Glutamatergic neuron (in vitro differentiated cells): ENCODE results near the gene AKAP7. TPM values are rescaled to one million over a fixed set of nuclear protein-coding genes. Genes with fewer than 3 reads are reported as not detected.

ENCODE experiments used
- DNase-seq: peaks from one replicate; pipeline ENCODE4 v3.0.0; 2022
- H3K27ac Mint-ChIP-seq: one replicate; pipeline ENCODE4 v1.8.0; 2020; ENCODE audit warnings: mild to moderate bottlenecking, mixed read lengths, inconsistent platforms; ENCODE audit not compliant: unreplicated experiment
- H3K27me3 Mint-ChIP-seq: one replicate; pipeline ENCODE4 v1.8.0; 2020; ENCODE audit warnings: mild to moderate bottlenecking, moderate library complexity, mixed read lengths, inconsistent platforms; ENCODE audit not compliant: unreplicated experiment
- H3K36me3 Mint-ChIP-seq: one replicate; pipeline ENCODE4 v1.8.0; 2020; ENCODE audit warnings: mild to moderate bottlenecking, mixed read lengths, inconsistent platforms; ENCODE audit not compliant: unreplicated experiment
- H3K4me1 Mint-ChIP-seq: one replicate; pipeline ENCODE4 v1.8.0; 2020; ENCODE audit warnings: mild to moderate bottlenecking, low read depth, mixed read lengths, inconsistent platforms; ENCODE audit not compliant: unreplicated experiment
- H3K4me3 Mint-ChIP-seq: one replicate; pipeline ENCODE4 v1.8.0; 2020; ENCODE audit warnings: mild to moderate bottlenecking, mixed read lengths, inconsistent platforms; ENCODE audit not compliant: unreplicated experiment
- H3K9me3 Mint-ChIP-seq: one replicate; pipeline ENCODE4 v1.8.0; 2020; ENCODE audit warnings: mild to moderate bottlenecking, moderate library complexity, mixed read lengths, inconsistent platforms; ENCODE audit not compliant: unreplicated experiment
- CTCF ChIP-seq: fragments of 200-600 bp; sonication (generic); IDR thresholded peaks from one replicate; pipeline ENCODE4 v1.5.0; 2021; ENCODE audit not compliant: partially characterized antibody, unreplicated experiment
- total RNA-seq: library from RNA; stranded (reverse); fragmentation: NEBNext Ultra II Directional; extraction: Animal tissue kit (Norgen Biotek cat#: 25700); gene quantifications from one replicate; pipeline ENCODE4 v1.2.1, GENCODE V29; 2021; ENCODE audit not compliant: unreplicated experiment

Gene AKAP7
- total RNA-seq, 1 donor from 2014 or later, result 5.3 TPM

GRCh38 chr6:131183427-131184095, 48.3 kb downstream of the AKAP7 start:
- H3K27ac Mint-ChIP-seq, result no peak overlapping the region

GRCh38 chr6:131191590-131191989, 56.3 kb downstream of the AKAP7 start:
- DNase-seq, result no peak
- Mint-ChIP-seq H3K36me3 (peaks cover 12% of the 10 kb centered on the region), H3K27me3 (no peaks in the 10 kb centered on the region), H3K4me3 (no peak overlapping the region), H3K9me3 (peaks cover 3% of the 10 kb centered on the region), H3K27ac (no peak overlapping the region), H3K4me1 (no peaks in the 10 kb centered on the region)
- TF ChIP-seq CTCF, result no peak

More at GRCh38 chr6:131183427-131184095, 48.3 kb downstream of the AKAP7 start:
- peaks cover 4% of the 10 kb centered on the region for H3K9me3 Mint-ChIP-seq
- no peak for DNase-seq
- peaks cover 4% of the 10 kb centered on the region for H3K36me3 Mint-ChIP-seq
- no peak overlapping the region for H3K4me3 Mint-ChIP-seq
- TF ChIP-seq CTCF, result no peak
- H3K4me1 Mint-ChIP-seq, result peaks cover 3% of the 10 kb centered on the region
- no peaks in the 10 kb centered on the region for H3K27me3 Mint-ChIP-seq

- Mint-ChIP-seq H3K9me3 (peaks cover 1% of the 10 kb centered on the region), H3K36me3 (peaks cover 4% of the 10 kb centered on the region), H3K27me3 (no peaks in the 10 kb centered on the region), H3K4me3 (no peak overlapping the region), H3K4me1 (peaks cover 2% of the 10 kb centered on the region), H3K27ac (no peak overlapping the region)
- TF ChIP-seq CTCF, result no peak
- DNase-seq, result no peak
Observed at GRCh38 chr6:131197716-131198115, 62.4 kb downstream of the AKAP7 start.

- Mint-ChIP-seq H3K36me3 (no peaks in the 10 kb centered on the region), H3K9me3 (no peaks in the 10 kb centered on the region), H3K4me1 (peaks cover 7% of the 10 kb centered on the region), H3K27me3 (no peaks in the 10 kb centered on the region), H3K4me3 (no peak overlapping the region), H3K27ac (no peak overlapping the region)
- no peak for TF ChIP-seq CTCF
- no peak for DNase-seq
Observed at GRCh38 chr6:131199568-131200272, 64.5 kb downstream of the AKAP7 start.
